ENCODE data around the gene ABCC6.
"Not testable (repeated sequence)": the region's sequence is repeated elsewhere in the genome, so short reads cannot be mapped to it uniquely, and the experiment has no call there.

- not testable (repeated sequence) for TF ChIP-seq CTCF, POLR2A (IDR thresholded peaks at IDR 0.05)
Observed at GRCh38 chr16:16211404-16211803, 11.9 kb downstream of the ABCC6 start.

Data from testis (tissue), 2 donors.